Neuron (in vitro differentiated cells): Measurements from ENCODE around the gene MECR.
"Not testable (repeated sequence)": the region's sequence is repeated elsewhere in the genome, so short reads cannot be mapped to it uniquely, and the experiment has no call there.

Experiments
- H2AFZ ChIP-seq: one replicate; pipeline ENCODE4 v1.6.1; 2013; ENCODE audit warnings: low read depth, mild to moderate bottlenecking, inconsistent platforms, low read length, moderate library complexity
- H3K27me3 ChIP-seq: one replicate; pipeline ENCODE4 v1.6.1; 2013; ENCODE audit warnings: low read length; ENCODE audit not compliant: insufficient read depth
- H3K36me3 ChIP-seq: one replicate; pipeline ENCODE4 v1.6.1; 2013; ENCODE audit warnings: low read length; ENCODE audit not compliant: insufficient read depth
- H3K4me1 ChIP-seq: one replicate; pipeline ENCODE4 v1.6.1; 2013; ENCODE audit warnings: low read length; ENCODE audit not compliant: insufficient read depth
- H3K4me3 ChIP-seq: 2 replicates; pipeline ENCODE4 v1.5.1; 2013; ENCODE audit warnings: mild to moderate bottlenecking, low read length, moderate library complexity
- H3K9me3 ChIP-seq: one replicate; pipeline ENCODE4 v1.6.1; 2013; ENCODE audit warnings: low read length

MECR gene

DNA sequence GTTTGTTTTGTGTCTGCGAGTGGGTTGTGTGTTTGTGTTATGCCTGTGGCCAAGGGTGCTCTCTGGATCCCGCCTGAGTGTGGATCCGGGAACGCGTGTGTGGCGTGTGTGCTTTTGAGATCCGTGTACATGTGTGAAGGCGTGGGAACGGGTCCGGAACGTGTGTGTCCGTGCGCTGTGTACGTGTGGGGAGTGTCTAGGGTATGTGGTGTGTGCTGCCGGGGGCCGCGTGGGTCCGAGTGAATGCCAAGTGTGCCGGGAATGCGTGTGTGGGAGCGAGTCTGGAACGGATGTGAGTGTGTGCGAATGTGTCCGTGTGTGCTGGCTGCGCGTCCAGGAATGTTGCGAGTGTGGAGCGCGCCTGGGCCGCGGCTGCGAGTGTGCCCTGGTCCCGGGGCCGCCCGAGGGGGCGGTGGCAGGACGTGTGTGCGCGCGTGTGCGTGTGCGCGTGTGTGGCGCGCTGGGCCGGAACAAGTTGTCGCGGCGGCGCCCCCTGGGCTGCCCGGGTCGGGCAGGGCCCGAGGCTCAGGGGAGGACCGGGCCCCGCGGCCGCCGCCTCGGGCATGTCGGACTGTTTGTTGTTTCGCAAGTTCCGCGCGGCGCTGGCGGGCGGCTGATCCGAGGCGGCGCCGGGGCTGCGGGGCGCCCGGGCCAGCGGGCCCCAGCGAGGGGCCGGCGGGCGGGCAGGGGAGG, 6.5 kb upstream of the MECR start:
- peaks cover 41% of the 10 kb centered on the region for H3K27me3 ChIP-seq

DNA sequence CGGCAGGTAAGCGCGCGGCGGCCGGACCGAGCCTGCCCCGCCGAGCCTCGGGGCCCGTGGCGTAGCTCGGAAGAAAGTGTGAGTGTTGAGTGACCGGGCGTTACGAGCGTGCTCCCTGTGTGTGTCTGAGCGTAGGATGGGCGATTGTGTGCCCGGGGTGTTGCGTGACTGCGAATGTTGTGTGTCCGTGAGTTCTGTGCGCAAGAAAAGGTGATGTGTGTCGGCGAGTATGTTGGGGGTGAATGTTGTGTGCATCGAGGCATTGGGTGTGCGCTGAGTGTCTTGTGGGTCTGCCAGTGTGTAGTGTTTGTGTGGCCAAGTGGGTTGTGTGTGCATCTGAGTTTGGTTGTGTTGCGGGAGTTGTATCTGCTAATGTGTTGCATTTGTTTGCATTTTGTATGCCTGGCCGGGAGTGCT, 6.0 kb upstream of the MECR start:
- H3K4me1 ChIP-seq = peaks cover 22% of the 10 kb centered on the region
- no peaks in the 10 kb centered on the region for H3K36me3 ChIP-seq
- H2AFZ ChIP-seq = no peak overlapping the region
- no peaks in the 10 kb centered on the region for H3K9me3 ChIP-seq
- H3K27me3 ChIP-seq = peaks cover 41% of the 10 kb centered on the region
- H3K4me3 ChIP-seq = peak overlapping the region; percentile 21

More for the DNA sequence above, 6.5 kb upstream of the MECR start:
- Histone ChIP-seq H3K9me3 (no peaks in the 10 kb centered on the region), H3K36me3 (no peaks in the 10 kb centered on the region), H2AFZ (no peak overlapping the region), H3K4me1 (peaks cover 22% of the 10 kb centered on the region), H3K4me3 (peak overlapping the region; percentile 21)

DNA sequence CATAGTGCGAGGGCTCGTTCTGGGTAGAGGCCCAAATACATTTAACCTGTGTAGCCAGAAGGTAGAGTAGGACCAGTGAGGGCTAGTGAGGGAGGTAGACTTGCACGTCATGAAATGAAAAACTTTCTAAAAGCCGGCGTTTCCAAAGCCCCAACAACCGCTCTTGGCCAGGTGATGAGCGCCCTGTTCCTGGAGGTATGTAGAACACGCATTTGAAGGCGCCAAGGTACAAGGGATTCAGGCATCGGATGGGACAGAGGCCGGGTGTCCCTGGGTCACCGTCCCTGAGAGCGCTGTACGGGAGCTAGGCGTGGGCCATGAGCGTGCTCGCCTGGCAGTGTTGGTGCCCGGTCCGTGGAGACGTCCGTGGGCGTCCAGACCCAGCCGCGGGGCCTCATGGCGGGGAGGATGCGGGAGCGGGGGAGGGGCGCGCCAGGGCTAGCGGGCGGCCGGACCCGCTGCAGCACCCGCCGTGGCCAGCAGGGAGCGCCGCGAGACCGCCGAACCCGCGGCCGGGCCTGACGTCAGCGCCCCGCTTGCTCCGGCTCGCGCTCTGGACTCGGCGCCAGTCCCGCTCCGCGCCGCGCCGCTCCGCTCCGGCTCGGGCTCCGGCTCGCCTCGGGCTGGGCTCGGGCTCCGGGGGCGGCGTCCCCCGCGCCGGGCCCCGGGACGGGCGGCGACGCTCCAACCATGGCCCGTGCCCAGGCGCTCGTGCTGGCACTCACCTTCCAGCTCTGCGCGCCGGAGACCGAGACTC, 5.4 kb upstream of the MECR start, which contains the start of gene PTPRU:
TSS of gene PTPRU (plus strand) at position 568 of the 757 bp plus-strand sequence. CDS start at position 691, 123 bp downstream.
- Histone ChIP-seq H3K27me3 (peaks cover 41% of the 10 kb centered on the region), H2AFZ (no peak within 1 kb of the TSS), H3K36me3 (no peaks in the 10 kb centered on the region), H3K9me3 (no peaks in the 10 kb centered on the region), H3K4me3 (peak within 1 kb of the TSS; percentile 21), H3K4me1 (peaks cover 22% of the 10 kb centered on the region)

DNA sequence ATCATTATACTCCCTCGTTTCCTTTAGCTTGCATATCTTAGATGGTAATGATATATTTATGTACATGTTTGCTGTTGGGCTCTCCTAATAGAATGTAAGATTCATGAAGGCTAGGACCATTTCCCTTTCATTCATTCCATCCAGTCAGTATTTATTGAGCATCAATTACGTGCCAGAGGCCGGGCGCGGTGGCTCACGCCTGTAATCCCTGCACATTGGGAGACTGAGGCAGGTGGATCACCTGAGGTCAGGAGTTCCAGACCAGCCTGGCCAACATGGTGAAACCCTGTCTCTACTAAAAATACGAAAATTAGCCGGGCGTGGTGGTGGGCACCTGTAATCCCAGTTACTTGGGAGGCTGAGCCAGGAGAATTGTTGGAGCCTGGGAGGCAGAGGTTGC, 4.1 kb upstream of the MECR start:
- H3K36me3 ChIP-seq, H3K9me3 ChIP-seq: not testable (repeated sequence)
- H3K27me3 ChIP-seq = peaks cover 36% of the 10 kb centered on the region

DNA sequence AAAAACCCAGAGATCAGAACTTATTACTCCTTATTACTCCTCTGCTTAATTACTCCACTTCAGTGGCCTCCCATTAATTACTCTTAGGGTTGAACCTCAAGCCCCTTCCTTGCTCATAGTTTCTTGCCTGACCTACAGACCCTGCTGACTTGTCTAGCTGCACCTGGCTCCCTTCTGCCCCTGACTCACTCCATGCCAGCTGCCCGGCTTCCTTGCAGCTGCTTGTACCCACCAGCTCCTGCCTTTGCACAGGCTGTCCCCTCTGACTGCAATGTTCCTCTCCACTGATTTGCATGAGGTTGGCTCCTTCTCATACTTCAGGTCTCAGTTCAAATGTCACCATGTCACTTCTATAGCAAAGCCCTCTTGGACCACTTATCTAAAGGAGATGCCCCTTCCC, 3.7 kb upstream of the MECR start:
- Histone ChIP-seq H3K27me3 (peaks cover 32% of the 10 kb centered on the region), H3K4me1 (peaks cover 26% of the 10 kb centered on the region), H3K9me3 (no peaks in the 10 kb centered on the region), H3K4me3 (no peak overlapping the region), H3K36me3 (no peaks in the 10 kb centered on the region), H2AFZ (no peak overlapping the region)

More for the DNA sequence above, 4.1 kb upstream of the MECR start:
- not testable (repeated sequence) for H3K4me3 ChIP-seq, H2AFZ ChIP-seq
- H3K4me1 ChIP-seq = peaks cover 23% of the 10 kb centered on the region

DNA sequence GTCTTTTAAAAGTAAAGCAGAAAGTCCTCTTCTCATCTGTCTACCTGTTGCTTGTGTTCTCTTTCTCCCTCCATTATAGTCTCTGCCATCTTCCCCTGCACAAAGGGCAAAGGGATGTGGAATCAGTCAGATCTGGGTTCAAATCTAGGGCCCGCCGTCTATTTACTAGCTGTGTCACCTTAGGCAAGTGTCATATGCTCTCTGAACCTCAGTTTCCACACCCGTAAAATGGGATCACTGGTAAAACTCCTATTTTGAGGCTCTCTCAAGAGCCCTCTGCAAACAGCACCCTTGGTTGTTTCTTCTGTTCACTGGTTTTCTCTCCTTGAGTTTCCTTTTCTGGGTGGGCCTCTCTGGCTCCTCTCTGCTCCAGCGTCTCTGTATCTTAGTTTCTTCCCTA, 3.0 kb upstream of the MECR start:
- Histone ChIP-seq H2AFZ (no peak overlapping the region), H3K27me3 (peaks cover 24% of the 10 kb centered on the region), H3K4me3 (no peak overlapping the region), H3K9me3 (no peaks in the 10 kb centered on the region), H3K4me1 (peaks cover 21% of the 10 kb centered on the region), H3K36me3 (no peaks in the 10 kb centered on the region)

DNA sequence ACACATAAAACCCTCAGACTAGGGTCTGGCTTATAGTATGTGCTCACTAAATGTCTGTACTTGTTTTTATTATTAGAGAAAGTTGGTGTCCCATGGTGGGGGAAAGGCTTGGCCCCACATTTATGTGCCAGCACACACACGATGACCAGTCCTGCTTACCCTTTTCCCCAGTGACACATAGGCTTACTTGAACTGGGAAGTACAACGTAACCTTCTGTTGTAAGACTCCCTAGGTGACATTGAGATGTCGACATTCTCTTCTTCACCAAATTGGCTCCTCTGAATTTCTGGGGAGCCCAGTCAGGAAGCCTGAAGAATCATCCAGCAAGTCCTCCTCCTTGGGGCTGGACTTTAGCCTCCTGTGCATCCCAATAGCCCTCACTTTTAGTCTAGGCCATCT, 1.7 kb upstream of the MECR start:
- Histone ChIP-seq H3K9me3 (no peaks in the 10 kb centered on the region), H3K36me3 (no peaks in the 10 kb centered on the region), H3K27me3 (peaks cover 15% of the 10 kb centered on the region), H2AFZ (no peak overlapping the region), H3K4me3 (no peak overlapping the region), H3K4me1 (peaks cover 16% of the 10 kb centered on the region)

DNA sequence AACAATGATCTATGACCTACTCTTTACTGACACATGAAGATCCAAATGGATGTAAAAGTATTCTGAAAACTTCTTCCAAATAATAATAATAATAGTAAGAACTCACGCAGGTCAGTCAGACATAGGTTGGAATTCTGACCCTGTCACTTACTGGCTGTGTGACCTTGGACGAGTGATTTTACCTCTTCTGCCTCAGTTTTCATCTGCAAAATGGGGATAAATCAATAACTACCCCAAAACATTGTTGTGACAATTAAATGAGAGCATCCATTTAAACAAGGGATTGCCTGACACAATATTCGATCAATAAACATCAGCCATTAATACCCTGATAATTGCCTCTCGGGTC, 556 bp downstream of the MECR start:
- Histone ChIP-seq H3K27me3 (peaks cover 6% of the 10 kb centered on the region), H2AFZ (peak overlapping the region; percentile 76), H3K4me3 (peak overlapping the region; percentile 65), H3K4me1 (peaks cover 4% of the 10 kb centered on the region), H3K9me3 (no peaks in the 10 kb centered on the region), H3K36me3 (peaks cover under 1% of the 10 kb centered on the region)

DNA sequence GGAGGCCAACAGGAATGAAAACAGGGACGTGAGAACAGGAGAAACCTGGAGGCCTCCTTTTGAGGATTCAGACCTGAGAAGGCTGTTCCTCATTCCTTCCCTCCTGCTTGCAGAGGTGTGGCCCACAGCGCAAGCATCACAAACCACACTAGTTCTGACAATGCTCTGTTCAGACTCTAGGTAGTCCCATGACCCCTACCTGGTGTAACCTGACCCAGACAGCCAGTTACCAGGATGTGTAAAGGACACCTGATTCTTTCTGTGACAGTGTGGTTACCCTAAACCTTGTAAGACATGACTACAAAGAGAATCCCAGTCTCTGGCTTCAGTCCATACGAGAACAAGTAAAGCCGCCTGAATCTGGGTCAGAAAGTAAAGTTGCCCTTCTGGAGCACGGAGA, 3.2 kb downstream of the MECR start:
- peaks cover 1% of the 10 kb centered on the region for H3K27me3 ChIP-seq
- H2AFZ ChIP-seq = no peak overlapping the region
- H3K36me3 ChIP-seq = peaks cover 3% of the 10 kb centered on the region
- peaks cover 18% of the 10 kb centered on the region for H3K4me1 ChIP-seq
- H3K4me3 ChIP-seq = no peak overlapping the region
- no peaks in the 10 kb centered on the region for H3K9me3 ChIP-seq

DNA sequence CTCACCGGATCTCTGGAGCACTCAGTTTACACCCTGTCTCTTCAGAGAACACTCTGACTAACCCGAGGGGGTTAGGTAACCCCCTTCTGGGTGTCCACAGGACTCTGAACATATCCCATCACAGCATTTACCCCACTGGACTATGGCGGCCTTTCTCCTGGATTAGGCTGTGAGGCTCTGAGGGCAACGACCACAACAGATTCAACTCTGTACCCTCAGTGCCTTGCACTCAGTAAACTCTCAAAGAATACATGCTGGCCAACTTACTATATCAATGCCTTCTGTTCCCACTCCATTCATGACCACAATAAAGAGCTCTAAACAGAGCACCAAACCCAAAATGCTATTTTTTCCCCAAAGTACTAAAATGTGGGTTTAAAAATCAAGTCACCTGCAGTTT, 5.4 kb downstream of the MECR start:
- Histone ChIP-seq H3K9me3 (no peaks in the 10 kb centered on the region), H2AFZ (no peak overlapping the region), H3K4me3 (no peak overlapping the region), H3K4me1 (peaks cover 20% of the 10 kb centered on the region), H3K36me3 (peaks cover 3% of the 10 kb centered on the region), H3K27me3 (no peaks in the 10 kb centered on the region)

DNA sequence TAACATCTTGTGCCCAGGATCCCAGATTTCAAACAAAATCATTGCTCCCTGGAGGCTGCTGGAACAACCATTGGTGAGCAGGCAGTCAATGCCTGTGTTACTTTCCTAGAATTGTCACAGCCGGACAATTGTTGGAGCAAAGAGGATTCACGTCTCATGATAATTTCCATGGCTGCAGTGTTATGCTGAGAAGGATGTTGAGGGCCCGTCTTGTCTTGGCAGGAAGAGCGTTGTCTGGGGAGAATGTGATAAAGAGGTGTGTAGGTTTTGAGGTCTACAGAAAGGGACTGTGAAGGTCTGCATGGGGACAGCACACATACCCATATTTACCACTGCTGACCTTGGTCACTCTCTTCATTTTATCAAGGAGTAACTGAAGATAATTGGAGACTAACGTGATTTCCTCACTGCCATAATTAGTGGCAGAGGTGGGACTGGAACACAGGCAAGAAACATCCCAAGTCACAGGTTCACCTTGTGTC, 6.3 kb downstream of the MECR start:
- Histone ChIP-seq H3K27me3 (no peaks in the 10 kb centered on the region), H3K36me3 (peaks cover 3% of the 10 kb centered on the region), H3K9me3 (no peaks in the 10 kb centered on the region), H3K4me3 (no peak overlapping the region), H3K4me1 (peaks cover 15% of the 10 kb centered on the region), H2AFZ (no peak overlapping the region)

DNA sequence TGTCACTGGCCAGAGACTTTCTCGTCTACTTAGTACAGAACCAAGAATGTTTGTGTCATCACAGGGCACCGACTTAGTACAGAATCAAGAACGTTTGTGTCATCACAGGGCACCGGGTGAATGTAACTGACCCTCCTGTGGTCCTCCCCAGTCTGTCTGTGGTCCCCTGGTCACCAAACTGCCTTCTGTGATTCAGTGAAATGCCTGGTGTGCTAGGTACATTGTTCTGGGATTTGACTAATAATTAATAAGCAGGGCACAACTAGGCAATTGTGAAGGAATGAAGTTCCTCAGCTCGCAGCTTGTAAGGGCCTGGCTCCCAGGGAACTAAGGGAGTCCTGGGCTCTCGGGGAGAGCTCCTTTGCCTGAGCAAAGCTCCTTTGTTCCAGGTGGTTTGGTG, 7.2 kb downstream of the MECR start:
- Histone ChIP-seq H2AFZ (no peak overlapping the region), H3K27me3 (no peaks in the 10 kb centered on the region), H3K4me3 (no peak overlapping the region), H3K4me1 (peaks cover 15% of the 10 kb centered on the region), H3K36me3 (peaks cover 3% of the 10 kb centered on the region), H3K9me3 (no peaks in the 10 kb centered on the region)

DNA sequence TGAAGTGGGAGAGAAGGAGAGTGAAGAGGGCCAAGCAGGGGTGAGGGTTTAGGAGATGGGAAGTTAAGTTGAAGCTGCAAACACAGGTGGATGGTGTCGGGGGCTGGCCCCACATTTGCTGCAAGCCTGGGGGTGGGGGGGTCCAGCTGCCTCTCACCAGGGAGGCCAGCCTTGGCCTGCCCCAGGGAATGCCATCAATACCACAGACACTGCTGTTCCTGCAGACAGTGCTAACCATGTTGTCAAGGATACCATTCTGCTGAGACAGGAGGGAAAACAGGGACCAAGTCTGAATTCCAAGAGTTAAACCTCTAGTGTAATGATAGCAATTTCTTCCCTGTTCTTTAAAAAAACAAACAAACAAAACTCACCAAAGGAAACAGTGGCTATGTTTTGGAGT, 8.0 kb downstream of the MECR start:
- Histone ChIP-seq H2AFZ (no peak overlapping the region), H3K36me3 (peaks cover 6% of the 10 kb centered on the region), H3K9me3 (no peaks in the 10 kb centered on the region), H3K27me3 (no peaks in the 10 kb centered on the region), H3K4me1 (peaks cover 15% of the 10 kb centered on the region), H3K4me3 (no peak overlapping the region)
